ENCODE measurements around the gene RAMP1.

GRCh38 chr2:237900891-237901831 is 41.7 kb downstream of the RAMP1 start:
- TF ChIP-seq POLR2A (IDR thresholded peaks at IDR 0.05; ENCODE audit: extremely low read depth, insufficient read length) (no peak), CTCF (IDR thresholded peaks at IDR 0.05; ENCODE audit: low read depth, low read length) (no peak), MYC (IDR thresholded peaks at IDR 0.05; ENCODE audit: low read depth, low read length) (no peak)

Data from NB4 (cell line).